ENCODE results near the gene IL10RB.
A peak's percentile ranks its signal among the peaks of the same experiment; 100 is the strongest.
"Not testable (repeated sequence)": the region's sequence is repeated elsewhere in the genome, so short reads cannot be mapped to it uniquely, and the experiment has no call there.

The IL10RB gene

DNA sequence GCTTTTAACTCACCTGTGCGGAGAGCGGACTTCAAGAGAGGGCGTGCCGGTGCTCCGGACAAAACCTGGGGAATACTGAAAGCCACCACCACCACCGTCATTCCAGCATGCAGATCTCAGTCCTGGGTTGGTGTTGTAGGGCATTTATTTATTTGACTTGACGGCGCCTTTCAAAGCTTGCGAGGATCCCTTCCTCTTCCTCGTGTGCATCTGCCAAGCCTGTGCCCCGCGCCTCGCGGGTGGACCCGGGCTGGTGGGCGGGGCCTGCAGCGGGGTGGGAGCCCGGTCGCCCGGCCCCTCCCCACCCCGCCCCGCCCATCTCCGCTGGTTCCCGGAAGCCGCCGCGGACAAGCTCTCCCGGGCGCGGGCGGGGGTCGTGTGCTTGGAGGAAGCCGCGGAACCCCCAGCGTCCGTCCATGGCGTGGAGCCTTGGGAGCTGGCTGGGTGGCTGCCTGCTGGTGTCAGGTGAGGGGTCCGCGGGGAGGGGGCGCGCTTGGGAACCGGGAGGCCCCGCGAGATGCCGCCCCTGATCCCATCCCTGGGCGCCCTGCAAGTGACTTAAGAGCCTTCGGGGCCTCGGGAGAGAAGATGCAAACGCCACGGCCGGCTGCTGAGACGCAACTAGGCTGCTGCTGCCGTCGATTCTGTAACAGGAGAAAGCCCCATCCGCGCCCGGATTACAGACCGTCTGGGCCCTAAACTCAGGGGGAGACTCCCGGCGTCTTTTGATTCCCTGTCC is at the start of gene IL10RB:
Gene IL10RB, plus strand, starts transcription at position 318 of the 739 bp plus-strand sequence. Its CDS starts 99 bp downstream, at position 417.
- peak; percentile 70 for ATAC-seq
- DNase-seq: peak; percentile 84

DNA sequence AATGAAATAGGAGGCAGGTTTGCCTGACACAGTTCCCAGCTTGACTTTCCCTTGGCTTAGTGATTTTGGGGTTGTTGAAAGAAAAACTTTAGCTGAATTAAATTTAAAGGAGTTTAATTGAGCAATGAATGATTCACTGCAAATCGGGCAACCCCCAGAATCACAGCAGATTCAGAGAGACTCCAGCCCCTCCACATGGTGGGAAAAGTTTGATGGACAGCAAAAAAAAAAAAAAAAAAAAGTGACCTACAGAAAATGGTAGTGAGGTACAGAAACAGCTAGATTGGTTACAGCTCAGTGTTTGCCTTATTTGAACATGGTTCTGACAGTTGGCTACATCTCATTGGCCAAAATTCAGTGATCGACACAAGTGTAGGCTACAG is 49.0 kb upstream of the IL10RB start:
- DNase-seq (no peak), ATAC-seq (no peak)

DNA sequence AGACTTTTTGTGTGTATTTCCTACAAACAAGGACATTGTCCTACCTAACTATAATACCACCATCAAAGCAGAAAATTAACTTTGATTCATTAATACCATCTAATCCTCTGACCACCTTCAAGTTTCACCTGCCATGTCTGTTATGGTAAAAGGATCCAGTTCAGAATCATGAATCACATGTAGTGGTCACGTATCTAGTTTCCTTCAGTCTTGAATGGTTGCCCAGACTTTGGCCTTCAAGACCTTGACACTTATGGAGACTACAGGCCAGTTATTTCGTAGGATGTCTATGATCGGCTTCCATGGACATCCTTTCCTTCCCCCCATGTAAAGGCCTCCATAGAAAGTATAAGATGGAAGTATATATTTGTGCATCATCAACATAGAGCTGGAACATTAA is 46.9 kb upstream of the IL10RB start:
- ATAC-seq (no peak), DNase-seq (no peak)

DNA sequence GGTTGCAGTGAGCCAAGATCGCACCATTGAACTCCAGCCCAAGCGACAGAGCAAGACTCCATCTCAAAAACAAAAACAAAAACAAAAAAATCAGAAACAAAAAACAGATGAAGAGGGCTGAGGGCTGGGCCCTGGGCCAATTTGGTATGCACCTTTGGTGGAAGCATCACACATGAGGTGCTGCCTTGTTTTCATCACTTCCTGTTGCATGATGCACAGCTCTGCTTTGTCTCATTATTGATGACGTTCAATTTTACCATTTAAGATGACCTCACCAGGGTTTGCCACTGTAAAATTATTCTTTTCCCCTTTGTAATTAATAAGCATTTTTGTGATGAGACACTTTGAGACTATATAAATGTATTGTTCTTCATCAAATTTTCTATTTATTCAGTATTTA is 46.2 kb upstream of the IL10RB start:
- DNase-seq: no peak
- no peak for ATAC-seq

DNA sequence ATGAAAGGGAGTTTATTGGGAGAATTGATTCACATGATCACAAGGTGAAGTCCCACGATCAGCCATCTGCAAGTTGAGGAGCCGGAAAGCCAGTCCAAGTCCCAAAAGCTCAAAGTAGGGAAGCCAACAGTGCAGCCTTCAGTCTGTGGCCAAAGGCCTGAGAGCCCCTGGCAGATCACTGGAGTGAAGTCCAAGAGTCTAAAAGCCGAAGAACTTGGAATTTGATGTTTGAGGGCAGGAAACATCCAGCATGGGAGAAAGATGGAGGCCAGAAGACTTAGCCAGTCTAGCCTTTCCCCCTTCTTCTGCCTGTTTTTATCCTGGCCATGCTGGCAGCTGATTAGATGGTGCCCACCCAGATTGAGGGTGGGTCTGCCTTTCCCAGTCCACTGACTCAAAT is 40.8 kb upstream of the IL10RB start:
- not testable (repeated sequence) for DNase-seq, ATAC-seq

DNA sequence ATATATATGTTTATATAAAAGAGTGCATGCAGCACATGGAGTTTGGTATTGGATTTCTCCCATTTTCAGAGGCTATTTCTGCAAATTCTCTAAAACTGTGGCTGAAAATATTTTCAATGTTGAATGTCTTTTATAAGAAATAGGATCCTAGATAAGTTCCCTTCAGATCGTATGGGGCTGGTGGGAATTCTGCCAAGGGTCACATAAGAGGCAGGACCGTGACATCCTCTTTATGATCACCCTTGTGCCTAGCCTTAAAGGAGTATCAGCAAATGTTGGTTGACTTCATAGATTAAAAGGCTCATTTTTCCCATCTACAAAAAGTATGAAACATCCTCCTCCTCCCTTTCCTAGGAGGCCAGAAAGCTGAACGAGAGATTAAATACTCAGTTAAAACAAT is 37.7 kb upstream of the IL10RB start:
- ATAC-seq: no peak
- DNase-seq: no peak

DNA sequence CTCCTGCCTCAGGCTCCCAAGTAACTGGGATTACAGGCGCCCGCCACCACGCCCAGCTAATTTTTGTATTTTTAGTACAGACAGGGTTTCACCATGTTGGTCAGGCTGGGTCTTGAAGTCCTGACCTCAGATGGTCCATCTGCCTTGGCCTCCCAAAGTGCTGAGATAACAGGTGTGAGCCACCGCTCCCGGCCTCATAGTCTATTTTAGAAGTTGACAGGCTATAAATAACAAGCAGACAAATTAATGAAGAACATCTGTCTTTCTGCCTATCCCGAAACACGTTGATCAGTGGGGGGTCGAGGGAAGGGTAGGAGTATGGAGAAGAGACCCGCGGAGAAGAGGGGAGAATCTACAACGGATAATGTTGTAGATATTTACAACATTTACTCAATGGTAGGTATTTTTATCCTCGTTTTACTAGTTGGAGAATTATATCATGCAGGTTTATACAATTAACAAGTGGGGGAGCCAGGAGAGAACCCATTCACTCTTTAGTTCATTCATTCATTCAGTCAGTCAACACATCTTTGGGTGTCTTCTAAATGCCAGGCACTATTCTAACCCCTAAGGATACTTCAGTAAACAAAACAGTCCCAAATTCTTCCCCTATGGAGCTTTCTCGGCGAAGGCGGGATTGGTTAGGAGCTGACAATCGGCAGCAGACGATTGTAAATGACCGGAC is 36.9 kb upstream of the IL10RB start:
- no peak for DNase-seq
- no peak for ATAC-seq

DNA sequence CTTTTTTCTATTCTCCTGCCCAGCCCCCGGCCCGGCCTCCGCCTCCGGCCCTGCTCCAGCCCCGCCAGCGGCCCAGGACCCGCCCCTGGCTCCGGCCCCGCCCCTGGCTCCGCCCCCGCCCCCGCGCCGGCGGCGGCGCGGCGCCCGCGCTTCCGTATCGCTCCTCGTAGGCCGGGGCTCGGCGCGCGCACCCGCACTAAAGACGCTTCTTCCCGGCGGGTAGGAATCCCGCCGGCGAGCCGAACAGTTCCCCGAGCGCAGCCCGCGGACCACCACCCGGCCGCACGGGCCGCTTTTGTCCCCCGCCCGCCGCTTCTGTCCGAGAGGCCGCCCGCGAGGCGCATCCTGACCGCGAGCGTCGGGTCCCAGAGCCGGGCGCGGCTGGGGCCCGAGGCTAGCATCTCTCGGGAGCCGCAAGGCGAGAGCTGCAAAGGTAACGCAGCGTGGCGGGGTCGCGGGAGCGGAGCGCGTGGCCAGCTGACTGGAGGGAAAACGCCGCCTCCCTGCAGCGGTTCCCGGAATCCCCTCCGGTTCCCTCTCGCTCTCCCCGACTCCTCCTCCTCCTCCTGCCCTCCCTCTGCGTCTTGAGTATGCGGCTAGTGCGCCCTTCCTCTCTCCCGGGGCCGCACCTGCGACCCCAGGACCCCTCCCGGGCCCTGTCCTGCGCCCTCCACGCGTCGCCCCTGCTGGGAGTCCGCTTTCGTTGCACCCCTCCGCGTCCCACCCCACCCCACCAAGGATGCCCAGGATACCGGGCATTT is 36.2 kb upstream of the IL10RB start, which contains the start of gene IFNAR2:
Gene IFNAR2, plus strand, starts transcription at position 155 of the 761 bp plus-strand sequence. CDS start 11,985 bp downstream, outside the sequence.
- peak; percentile 76 for ATAC-seq
- DNase-seq: peak; percentile 84

DNA sequence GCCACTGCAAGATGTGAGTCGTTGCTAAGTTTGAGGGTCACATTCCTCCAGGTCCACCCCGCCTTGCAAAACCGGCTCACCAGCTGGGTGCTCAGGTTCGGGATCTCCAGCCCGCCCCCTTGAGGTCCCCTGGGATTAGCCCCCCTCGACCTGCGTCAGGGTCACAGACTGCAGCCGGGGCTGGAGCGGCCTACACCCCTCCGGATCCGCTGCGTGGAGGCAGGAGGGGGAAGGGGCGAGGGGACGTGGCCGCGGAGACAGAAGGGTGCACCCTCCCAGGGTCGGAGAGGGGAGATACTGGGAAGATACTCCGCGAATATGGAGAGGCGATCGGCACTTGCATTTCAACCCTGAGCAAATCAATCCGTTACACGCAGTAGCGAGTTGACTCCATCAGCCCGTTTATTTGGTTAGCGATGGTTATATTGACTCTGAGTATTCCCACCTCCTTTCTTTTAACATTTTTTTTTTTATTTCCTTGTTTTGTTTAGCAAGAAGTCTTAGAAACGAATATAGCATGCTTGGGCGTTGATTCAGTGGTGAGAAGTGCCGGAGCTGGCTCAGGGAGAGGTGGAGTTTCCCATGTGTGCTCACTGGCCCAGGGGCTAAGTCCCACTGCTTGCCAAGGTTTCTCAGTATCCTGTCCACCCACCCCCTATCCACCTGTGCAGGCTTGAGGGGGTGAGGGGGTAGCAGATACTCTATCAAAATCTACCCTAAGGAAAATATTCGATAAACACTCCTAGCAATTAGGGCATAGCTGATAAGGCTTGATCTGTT is 35.4 kb upstream of the IL10RB start:
- peak; percentile 33 for ATAC-seq
- peak; percentile 63 for DNase-seq

DNA sequence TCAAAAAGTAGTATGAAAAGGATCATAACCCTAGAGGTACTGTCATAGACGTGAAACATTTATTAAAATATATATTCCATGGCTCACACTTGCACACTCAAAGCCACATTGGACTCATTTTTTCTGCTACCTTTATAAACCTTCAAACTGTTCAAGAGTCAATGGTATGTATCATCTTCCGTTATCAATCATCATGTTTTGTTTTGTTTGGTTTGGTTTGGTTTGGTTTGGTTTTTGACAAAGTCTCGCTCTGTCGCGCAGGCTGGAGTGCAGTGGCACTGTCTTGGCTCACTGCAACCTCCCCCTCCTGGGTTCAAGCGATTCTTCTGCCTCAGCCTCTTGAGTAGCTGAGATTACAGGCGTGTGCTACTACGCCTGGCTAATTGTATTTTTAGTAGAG is 34.6 kb upstream of the IL10RB start:
- ATAC-seq (peak; percentile 74), DNase-seq (peak; percentile 59)

DNA sequence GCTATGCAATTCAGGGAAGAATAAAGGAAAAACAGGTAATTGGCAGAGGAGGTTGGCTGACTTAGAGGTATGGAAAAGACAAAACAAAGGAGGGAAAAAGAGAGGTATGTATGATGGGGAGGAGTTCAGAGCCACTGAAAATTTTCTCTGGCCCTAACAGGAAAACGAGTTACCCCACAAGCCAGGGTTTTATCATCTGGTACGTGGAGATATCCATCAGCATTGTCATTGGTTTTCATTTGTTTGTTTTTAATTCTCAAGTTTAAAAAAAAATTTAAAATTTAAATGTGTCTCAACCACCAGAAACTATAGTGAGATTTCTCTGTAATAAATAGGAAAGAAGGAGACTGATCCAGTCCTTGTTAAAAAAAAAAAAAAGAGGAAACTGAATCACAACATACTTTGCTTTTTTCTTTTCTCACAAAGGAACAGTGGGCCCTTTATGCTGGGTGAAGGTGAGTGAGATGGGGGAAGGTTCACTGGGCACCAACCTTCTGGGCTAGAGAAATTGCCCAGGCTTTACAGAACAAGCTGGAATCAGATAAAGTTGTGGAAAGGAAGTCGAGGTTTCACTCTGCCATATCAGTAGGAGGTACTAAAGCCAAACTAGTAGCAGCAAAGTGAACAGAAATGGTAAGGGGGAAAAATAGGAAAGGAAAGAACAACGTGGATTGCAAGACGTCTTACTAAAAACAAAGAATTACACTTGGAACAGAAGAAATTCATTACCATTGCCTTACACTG is 33.7 kb upstream of the IL10RB start:
- no peak for DNase-seq
- no peak for ATAC-seq

DNA sequence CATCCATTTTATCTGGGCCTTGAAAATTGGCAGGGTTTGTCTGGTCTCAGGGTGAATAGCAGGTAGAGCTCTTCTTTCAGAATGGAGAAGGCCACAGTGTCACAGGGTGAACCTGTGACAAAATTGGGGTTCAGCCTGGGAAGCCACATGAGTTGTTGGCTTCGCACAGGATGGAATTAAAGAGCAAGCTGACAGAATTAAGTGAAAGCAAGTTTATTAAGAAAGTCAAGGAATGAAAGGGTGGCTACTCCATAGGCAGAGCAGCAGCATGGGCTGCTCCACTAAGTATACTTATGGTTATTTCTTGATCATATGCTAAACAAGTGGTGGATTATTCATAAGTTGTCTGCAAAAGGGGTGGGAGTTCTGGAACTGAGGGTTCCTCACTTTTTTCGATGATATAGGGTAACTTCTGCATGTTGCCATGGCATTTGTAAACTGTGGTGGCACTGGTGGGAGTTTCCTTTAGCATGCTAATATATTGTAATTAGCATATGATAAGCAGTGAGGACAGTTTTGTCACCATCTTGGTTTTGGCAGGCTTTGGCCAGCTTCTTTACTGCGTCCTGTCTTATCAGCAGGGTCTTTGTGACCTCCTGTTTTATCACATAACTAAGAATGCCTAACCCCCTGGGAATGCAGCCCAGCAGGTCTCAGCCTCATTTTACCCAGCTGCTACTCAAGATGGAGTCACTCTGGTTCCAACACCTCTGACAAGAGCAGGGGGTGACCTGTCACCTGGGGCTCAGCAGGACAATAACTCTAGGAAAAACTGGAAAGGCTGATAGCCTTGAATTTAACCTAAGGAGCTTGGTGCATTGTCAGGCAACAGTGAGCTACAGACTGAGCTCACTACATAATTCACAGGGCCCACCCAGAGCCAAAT is 31.3 kb upstream of the IL10RB start:
- ATAC-seq: peak; percentile 10
- no peak for DNase-seq

DNA sequence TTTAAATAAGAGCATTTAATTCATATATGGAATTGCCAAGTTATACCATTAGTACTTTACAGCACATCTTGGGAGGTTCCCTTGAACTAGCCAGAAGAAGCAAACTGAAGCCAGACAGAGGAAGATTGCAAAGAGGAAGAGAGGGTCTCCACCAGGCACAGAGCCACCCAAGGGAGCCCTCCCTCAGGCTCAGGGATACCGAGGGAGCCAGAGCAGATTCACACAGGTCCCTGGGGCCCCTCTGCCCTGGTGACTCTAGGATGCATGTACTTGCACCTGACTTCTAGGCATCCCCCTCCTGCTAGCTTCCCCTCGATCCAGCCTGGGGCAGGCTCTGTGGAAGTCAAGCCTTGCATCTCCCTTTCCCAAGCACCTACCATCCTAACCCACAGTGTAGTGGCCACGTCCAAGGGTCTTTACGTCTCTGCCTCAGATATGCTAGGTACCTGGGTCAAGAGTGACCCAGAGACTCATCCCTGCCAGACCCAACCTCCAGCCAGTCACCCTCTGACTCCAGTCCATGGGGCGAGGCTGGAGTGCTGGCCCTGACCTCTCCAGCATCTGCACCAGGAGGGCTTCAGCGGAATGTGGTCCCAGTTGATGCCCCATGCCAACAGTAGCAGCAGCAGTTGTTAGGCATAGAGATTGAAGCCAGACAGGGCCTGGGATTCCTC is 30.0 kb upstream of the IL10RB start:
- DNase-seq (no peak), ATAC-seq (no peak)

DNA sequence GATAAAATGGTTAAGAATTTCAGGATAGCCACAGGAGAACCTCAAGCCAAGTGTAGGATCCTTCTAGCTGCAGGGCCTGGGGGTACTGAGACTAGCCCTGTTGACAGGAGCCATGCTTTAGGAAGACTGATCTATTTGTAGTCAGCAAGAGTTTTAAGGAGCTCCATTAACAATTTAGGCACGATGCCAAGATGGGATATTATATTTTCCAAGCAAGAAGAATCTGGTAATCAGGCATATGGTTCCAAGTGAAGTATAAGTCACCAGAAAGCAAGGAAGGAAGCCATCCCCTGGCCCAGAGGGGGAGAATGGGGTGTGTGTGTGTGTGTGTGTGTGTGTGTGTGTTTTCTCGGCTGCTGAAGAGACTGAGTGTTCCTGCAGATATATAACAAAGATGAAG is 29.4 kb upstream of the IL10RB start:
- ATAC-seq (no peak), DNase-seq (no peak)

DNA sequence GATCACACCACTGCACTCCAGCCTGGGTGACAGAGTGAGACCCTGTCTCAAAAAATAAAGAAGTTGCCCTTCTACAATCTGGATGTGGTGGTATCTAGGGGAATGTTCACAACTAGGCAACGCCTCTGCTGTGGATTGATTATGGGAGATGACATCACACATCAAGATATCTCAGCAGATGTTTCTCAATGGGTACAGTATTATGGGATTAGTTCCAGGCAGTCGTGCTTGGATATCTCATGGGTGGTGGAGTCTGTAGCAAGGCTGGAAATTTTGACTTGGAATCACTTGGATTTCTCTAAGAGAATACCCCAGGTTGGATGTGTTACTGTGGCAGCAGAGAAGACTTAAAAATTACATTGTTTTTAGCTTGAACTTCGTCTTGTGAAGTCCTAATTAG is 28.7 kb upstream of the IL10RB start:
- ATAC-seq: no peak
- DNase-seq: no peak

DNA sequence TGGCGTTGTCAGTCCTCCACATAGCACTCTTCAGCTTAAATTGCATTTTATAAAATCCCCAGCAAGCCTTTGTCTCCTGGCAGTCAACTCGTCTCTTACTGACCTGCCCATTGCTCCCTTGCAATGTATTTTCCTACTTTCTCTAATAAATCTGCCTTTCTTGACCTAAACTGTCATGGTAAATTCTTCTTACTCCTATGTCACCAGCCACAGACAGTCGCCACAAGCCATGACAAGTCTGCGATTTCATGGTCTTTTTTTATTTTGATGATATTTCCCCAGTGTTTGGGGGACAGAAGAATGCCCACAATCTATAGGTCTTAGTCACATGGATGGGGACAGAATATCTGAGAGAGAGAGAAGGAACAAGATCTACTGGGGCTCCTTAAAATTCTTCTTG is 28.0 kb upstream of the IL10RB start:
- no peak for DNase-seq
- peak; percentile 73 for ATAC-seq

DNA sequence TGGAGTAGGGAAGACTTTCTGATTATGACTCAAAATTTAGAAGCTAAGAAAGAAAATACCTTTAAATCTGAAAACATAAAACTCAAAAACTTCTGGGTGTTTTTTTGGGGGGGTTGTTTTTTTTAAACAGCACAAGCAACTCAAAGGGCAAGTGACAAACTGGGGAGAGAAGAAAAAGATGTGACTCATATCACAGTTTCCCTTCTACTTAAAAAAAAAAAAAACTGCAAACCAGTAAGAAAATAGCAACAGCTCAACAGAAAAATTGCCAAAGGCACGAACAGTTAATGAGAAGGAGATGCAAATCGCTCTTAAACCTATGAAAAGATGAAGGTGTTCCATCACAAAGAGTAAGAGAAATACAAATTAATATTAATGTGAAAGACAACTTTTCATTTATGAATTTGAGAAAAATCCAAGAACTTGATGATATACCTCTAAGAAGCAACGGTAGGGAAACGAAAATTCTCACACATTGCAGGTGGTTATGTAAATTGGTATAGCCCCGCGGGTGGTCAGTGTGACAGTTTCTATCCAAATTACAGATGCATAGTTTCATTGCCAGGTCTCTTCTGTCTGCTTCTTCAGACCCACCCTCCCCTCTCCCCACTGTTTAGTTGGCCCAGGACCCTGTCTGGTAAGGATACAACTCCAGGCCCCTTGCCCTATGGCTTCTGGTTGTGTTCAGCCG is 27.5 kb upstream of the IL10RB start:
- DNase-seq (no peak), ATAC-seq (peak; percentile 29)

DNA sequence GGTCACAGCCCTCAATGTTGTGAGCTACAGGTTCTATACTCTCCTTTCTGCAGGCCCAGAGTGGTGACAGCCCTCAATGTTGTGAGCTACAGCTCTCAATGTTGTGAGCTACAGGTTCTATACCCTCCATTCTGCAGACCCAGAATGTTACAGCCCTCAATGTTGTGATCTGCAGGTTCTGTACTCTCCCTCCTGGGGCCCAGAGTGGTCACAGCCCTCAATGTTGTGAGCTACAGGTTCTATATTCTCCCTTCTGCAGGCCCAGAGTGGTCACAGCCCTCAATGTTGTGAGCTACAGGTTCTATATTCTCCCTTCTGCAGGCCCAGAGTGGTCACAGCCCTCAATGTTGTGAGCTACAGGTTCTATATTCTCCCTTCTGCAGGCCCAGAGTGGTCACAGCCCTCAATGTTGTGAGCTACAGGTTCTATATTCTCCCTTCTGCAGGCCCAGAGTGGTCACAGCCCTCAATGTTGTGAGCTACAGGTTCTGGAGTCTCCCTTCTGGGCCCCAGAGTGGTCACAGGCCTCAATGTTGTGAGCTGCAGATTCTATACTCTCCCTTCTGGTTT is 26.5 kb upstream of the IL10RB start:
- DNase-seq, ATAC-seq: not testable (repeated sequence)

DNA sequence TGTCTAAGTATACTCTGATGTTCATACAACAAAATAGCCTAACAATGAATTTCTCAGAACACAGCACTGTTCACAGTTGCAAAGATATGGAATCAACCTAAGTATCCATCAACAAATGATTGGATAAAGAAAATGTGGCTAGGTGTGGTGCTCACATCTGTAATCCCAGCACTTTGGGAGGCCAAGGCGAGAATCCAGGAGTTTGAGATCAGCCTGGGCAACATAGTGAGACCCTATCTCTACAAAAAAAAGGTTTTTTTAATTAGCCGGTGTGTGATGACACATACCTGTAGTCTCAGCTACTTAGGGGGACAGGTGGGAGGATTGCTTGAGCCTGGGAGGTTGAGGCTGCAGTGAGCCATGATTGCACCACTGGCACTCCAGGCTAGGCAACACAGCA is 25.8 kb upstream of the IL10RB start:
- ATAC-seq (no peak), DNase-seq (no peak)
